GM21526 (cell line): ENCODE measurements around the gene CNTNAP4.

Experiments used
- ATAC-seq: cut with Tn5 transposase; IDR thresholded peaks from one replicate; pipeline ENCODE4 v1.9.1; 2021; ENCODE audit warnings: moderate library complexity; ENCODE audit not compliant: unreplicated experiment, low FRiP score

Gene CNTNAP4

DNA sequence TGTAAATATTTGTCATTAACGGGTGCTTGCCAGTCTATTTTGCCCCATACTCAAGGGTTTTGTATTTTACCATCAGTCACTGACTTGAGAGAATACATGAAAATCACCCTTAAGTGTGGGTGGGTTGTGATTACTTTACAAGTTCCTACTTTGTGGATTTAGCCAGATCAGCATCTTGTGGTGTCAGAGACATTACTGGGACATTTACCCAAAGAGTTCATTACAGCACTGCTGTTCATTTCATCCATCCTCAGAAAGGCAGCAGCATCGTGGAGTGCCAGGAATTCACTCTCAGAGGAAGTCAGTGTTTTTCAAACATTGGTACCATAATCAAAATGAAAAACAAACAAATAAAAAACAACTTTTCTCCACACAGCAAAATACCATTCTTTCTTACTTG, 110.8 kb downstream of the CNTNAP4 start:
- no peak for ATAC-seq

DNA sequence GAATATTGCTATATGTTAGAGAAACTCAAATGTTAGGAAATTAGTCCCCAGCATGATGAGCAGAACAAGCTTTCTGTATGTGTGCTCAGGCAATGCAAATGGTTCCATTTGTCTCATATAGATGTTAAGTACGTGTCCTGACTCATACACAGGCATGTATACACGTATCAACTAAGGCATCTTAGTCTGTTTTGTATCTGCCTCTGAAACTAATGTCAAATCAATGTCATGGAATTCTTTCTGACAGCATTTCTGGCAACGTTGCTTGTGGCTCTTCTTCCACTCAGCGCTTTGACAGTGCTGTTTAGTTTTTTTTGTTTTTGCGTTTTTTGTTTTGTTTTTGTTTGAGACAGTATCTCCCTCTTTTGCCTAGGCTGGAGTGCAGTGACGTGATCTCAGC, 111.9 kb downstream of the CNTNAP4 start:
- no peak for ATAC-seq

DNA sequence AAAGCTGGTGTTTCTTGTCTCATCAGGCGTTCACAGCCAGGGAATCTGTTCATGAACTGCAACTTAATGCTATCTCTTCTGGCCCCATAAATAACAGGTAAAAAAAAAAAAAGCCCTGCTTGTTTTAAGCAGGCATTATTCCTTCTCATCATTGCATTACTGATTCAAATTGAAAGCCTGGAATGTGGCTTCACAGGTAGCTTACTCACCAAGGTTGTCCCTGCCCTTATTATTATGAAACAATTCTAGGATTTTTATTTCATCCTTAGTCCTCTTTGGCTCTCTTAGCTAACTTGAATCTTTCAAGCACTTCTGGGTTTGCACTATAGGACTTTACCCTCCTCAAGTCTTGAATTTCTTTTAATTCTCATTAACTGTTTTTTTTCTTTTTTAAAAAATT, 113.3 kb downstream of the CNTNAP4 start:
- ATAC-seq, result no peak

DNA sequence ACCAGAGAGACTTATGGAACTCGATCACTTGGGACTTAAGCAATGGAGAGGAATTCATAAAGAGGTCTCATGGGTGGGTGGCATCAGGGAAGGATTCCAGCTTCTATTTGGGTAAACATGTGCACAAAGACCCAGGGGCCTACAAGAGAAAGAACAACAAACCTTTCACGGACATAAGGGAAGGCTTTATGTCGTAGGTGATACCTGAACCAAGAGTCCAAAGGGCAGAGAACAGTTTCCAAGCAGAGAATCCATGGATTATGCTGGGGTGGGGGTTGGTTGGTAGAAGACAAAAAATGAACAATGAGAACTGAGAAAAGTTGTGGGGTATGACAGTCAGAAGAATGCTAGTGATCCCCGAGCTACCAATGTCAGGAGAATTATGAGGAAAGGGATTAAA, 119.8 kb downstream of the CNTNAP4 start:
- ATAC-seq, result no peak

DNA sequence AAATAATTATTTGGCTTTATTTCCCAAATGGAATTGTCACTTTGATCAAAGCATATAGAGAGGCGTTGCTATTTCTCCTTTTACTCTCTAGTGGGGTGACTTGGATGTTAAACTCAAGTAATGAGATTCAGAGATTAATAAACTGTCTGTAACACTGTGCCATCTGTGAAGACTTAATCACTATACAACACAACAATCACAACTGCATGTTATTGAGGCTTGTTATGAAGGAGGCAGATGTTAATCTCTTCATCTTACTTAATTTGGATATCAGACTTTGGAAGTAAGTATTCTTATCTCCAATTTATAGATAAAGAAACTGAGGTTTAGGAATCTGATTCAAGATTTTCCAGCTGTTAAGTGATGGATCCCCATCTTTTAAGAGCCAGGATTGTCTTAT, 132.5 kb downstream of the CNTNAP4 start:
- ATAC-seq, result no peak

DNA sequence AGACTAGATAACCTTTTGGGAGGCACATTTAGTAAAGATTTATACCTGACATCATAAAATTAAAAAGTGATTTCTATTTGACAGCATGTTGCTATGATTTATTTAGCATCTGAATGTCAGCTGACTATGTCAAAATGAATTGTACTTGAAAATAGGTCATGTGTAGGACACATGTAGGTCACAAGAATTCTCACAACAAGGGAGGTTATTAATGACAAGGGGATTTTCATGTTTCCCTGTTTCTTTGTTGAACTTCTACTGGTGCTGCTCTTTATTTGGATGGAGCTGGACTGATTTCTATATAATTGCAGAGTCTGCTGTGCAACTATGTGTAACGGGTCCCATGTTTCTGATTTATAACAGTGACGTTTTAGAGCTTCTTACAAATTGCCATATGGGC, 144.4 kb downstream of the CNTNAP4 start:
- ATAC-seq, result no peak

- ATAC-seq, result no peak
Measured at GRCh38 chr16:76428858-76429257, 151.7 kb downstream of the CNTNAP4 start.

- no peak for ATAC-seq
Measured at GRCh38 chr16:76441391-76441790, 164.2 kb downstream of the CNTNAP4 start.

GRCh38 chr16:76441876-76442275, 164.7 kb downstream of the CNTNAP4 start:
- ATAC-seq, result no peak

DNA sequence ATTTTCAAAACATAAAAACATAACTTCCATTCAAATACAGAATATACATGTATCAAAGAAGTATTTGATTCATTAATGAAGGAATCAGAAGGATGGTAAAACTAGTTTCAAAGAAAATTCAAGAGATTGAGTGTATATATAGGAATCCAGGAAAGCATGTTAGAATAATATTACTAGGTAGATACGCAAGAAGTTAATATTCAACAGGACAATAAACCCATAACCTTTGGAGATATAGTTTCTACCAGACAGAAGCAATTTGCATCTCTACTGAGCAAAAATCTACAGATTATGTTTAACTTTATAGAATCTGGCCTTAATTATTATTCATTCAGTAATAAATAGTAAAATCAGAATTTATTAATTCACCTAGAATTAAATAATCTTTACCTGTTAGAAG, 166.8 kb downstream of the CNTNAP4 start:
- no peak for ATAC-seq

DNA sequence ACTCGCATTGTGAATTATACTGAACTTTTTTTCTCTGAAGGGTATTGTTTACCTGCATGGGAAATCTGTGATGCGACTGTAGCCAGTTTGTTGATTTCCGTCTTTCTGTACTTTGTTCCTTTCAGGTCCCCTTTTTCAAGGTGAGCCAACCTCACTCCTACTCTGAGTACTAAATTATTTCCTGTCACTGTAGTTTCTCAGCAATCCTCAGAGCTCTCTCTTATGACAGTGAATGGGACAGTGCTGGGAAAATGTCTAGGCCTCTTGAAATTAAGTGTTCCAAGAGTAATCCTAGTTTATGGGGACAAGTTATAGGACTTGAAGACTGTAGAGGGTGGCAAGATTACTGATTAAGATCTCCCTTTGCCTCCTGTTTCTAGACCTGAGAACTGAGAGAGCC, 167.6 kb downstream of the CNTNAP4 start:
- ATAC-seq, result no peak

GRCh38 chr16:76445815-76446214, 168.6 kb downstream of the CNTNAP4 start:
- no peak for ATAC-seq

GRCh38 chr16:76446251-76446650, 169.1 kb downstream of the CNTNAP4 start:
- ATAC-seq, result no peak

GRCh38 chr16:76450890-76451289, 173.7 kb downstream of the CNTNAP4 start:
- no peak for ATAC-seq

DNA sequence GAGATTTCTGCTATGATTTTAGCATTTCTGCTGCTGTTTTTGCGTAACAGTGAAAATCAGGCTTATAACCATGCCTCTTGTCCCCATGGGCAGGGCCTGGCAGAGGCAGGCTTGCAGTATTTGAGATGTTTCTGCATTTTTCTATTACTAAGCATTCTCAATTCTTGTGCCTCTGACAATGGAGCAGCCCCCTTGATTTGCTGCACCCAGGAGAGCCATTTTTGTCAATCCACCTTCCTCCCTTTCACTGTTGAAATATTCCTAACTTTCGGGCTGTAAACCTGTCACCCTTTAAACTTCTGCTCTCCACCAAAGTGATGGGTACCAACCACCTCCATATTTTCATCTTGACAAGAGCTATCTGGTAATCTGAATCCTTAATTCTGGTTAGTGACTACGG, 178.1 kb downstream of the CNTNAP4 start:
- no peak for ATAC-seq

DNA sequence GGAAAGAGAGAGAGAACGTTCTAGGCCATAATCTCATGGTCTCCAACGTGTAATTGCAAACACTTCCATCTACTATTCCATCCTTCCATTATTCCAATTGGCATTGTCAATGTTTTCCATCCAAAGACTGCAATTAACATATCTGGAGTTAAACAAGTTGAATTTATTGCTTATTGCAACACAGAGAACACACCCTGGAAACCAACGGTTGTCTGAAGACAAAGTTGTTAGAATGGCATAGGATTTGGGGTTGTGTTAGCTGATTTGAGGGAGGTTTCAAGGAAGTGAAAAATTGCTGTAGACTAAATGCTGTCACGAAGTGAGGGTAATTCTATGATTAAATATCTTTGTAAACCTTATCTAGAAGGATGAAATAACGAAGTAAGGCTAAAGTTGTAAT, 178.8 kb downstream of the CNTNAP4 start:
- ATAC-seq, result no peak

- ATAC-seq, result no peak
Measured at GRCh38 chr16:76459111-76459510, 181.9 kb downstream of the CNTNAP4 start.

DNA sequence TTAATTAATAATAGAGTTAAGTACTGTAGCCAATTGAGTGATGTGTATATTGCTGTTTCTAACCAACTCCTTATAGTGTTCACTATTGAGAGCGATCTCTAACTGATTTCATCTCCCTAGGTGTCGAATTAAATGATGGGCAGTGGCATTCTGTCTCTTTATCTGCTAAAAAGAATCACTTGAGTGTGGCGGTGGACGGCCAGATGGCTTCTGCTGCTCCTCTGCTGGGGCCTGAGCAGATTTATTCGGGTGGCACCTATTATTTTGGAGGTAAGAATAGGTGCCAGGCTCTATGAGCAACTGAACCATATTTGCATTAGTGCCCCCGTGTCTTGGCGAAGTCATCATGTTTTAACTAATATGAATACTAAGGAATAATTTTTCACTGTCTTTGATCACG, 184.6 kb downstream of the CNTNAP4 start:
- no peak for ATAC-seq

DNA sequence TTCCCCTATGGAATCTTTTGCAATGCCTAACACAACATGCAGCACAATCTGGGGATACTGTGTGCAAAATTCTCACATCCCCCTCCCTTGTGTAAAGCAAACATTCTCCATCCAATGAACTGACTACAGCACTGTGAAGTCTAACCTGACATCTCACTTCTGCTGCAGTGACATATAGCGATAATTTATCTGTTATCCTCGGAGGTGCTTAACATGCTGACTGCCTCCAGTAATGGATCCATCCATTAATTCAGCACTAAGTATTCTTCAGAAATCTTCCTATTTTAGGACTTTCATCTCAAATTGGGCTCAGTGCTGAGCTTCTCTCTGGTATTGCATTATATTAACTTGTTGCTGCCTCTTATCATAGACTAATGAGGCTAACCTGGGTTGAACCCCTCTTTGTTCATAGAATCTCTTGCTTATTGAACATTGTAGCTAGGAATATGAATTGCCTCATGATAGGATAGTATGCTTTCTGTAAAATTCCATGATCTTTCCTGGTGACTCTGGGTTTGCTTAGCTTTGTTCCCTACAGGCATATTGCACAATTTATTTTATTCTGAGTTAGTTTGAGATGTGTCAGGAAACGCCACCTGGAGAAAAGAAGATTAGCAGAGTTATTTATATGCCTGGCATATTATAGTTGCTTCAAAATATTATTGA, 187.9 kb downstream of the CNTNAP4 start:
- no peak for ATAC-seq

GRCh38 chr16:76466871-76467270, 189.7 kb downstream of the CNTNAP4 start:
- ATAC-seq, result no peak

DNA sequence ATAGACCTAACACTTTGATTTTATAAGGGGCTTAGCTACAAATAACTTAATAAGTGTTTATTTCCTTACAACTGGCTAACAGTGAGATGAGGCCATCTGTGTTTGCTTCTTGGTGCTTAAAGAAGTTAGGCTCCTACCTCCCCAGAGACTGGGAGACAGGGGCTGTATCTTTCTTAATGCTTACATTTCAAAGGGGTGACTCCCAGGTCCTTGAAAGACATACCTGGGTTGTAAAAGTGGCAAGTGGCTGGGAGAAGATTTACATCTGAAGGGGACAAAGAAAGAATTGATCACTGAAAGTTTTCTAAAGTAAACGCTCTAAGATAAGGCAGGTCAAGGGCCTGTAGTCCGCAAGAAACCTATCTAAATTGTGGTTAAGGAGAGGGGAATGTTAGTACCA, 196.8 kb downstream of the CNTNAP4 start:
- no peak for ATAC-seq

- ATAC-seq, result no peak
Measured at GRCh38 chr16:76478105-76478504, 200.9 kb downstream of the CNTNAP4 start.

DNA sequence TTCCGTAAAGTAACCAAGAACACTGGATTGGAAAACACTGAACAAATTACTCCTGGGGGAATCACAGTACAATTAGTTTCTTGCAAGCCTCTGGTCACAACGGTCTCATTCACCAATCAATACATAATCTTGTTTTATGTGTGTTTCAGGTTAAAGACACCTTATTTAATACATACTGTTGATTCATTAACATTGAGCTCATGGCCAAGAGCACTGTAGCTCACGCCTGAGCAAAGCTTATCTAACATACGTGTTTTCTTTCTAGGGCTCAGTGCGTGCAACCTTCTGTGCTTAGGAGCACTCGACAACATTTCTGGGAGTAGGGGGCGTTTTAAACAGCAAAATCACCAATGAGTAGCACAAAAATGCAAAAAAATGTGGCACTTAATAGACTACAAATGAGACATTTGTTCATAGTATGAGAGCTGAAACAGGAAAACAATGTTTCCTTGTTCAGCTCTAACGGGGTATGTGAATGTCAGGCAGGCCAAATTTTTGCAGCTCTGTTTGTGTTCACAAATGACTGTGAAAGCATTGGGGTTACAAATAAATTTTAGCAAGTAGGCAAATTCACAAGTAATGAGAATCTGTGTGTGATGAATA, 206.2 kb downstream of the CNTNAP4 start:
- ATAC-seq, result no peak
